ENCODE results near the gene CSPG4.
"Not testable (repeated sequence)": the region's sequence is repeated elsewhere in the genome, so short reads cannot be mapped to it uniquely, and the experiment has no call there.

Gene CSPG4

DNA sequence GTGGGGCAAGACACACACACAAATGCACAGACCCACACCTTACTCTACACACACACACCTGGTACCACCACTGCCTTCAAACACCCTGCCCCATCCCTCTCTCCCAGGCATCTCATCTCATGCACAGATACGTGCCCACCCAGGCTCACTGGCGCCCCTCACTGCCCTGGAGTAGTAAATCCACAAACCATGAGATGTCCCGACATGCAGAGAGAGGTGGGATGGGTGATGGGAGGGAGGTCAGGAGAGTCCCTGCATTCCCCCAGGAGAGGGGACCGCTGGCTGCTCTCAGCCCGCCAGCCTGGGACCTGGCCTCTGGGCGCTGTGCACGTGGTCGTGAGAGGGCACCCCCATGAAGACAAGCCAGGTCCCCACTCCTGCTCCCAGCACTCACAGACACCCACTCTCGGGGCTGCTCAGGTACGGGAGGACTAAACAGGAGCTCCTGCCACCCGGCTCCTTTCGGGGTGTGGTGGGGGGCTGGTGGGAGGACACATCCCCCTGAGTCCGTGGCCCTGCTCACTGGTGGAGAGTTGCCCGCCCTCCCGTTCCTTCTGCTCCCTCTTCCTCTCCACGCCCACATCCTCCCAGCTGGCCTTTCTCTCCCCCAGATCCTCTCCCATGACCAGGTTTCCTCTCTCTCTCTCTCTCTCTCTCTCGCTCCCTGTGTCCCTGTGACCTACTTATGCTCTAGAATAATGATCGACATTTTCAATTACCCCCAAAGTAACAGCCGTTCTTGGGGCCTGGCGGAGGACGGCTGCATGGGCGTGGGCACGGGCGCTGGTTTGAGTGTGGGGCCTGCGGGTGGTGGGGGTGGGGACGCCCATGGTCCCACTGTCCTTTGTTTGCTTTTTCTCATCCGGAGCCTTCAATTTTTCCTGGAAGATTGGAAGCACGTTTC is 18.9 kb upstream of the CSPG4 start:
- DNase-seq (ENCODE audit: extremely low spot score): no peak
- no peak for TF ChIP-seq FOXA1 (IDR thresholded peaks at IDR 0.05)
- TF ChIP-seq ARNT (IDR thresholded peaks at IDR 0.05): no peak
- TF ChIP-seq LEF1 (IDR thresholded peaks at IDR 0.05; ENCODE audit: borderline replicate concordance): no peak
- POLR2A ChIA-PET: no interaction called here
- CTCF ChIA-PET: no interaction called here

DNA sequence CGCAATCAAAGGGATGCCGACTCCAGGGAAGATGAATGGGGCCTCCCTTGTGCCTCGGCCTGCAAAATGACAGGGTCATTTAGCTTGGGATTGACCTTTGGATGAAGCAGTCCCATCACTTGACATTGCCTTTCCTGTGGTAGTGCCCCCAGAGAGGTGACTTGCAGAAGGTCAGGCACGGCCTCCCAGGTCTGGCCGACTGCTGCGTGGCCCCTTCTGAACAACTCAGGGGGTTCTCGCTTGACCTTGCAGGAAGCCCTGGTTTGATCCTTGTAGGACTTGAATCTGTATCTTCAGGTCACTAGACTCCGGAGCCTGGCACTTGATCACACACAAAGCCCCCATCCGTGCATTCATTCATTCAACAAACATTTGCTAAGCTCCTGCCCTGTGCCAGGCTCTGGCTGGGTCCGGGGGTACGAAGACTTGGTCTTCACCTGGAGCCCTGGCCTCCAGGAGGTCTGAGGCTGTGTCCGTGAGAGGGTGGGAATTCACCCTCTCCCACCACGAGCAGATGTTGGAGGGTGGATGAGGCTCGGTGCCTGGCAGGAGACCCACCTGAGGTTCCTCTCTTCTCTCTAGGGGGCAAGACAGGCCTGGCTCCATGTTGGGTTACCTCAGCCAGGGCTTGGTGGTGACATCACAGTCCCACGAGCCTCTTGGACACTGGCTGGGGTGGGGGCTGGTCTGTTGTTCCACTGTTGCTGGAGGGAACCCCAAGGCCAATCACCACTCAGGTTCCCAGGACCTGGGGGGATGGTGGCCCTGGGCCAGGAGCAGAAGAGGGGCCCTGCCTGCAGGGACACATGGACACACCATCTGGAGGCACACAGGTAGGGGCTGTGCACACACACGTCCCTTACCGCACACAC is 18.0 kb upstream of the CSPG4 start:
- POLR2A ChIA-PET; DNase-seq (ENCODE audit: extremely low spot score); CTCF ChIA-PET: not testable (repeated sequence)

DNA sequence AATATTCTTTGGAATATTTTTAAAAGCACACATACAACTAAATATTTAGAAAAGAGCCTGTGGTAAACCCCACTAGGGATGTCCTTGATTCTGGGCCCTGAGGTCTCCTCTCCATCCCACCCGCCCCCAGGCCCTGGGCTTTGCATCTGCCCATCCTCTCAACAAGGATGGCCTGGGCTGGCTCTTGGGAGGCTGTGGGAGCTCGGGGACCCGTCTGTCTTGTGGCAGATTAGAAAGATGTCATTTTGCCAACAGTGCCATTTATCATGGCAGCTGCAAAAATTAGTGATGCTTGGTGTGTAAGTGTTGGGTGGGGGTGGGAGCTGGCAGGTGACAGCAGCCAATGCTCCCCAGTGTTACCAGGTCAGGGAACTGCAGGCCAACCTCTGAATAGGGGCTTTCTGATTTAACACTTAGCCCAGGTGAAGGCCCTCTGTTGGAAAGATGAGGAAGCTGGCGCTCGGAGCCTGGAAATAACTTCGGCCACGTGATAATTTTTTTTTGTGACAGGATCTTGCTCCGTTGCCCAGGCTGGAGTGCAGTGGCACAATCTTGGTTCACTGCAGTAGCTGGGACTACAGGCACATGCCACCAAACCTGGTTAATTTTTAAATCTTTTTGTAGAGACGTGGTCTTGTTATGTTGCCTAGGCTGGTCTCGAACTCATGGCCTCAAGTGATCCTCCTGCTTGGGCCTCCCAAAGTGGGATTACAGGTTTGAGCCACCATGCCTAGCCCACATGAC is 16.9 kb upstream of the CSPG4 start:
- DNase-seq (ENCODE audit: extremely low spot score): no peak
- POLR2A ChIA-PET: no interaction called here
- TF ChIP-seq, protein P1, sequence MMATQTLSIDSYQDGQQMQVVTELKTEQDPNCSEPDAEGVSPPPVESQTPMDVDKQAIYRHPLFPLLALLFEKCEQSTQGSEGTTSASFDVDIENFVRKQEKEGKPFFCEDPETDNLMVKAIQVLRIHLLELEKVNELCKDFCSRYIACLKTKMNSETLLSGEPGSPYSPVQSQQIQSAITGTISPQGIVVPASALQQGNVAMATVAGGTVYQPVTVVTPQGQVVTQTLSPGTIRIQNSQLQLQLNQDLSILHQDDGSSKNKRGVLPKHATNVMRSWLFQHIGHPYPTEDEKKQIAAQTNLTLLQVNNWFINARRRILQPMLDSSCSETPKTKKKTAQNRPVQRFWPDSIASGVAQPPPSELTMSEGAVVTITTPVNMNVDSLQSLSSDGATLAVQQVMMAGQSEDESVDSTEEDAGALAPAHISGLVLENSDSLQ (IDR thresholded peaks at IDR 0.05): no peak
- TF ChIP-seq FOXK2 (IDR thresholded peaks at IDR 0.05) (no peak), ZNF384 (IDR thresholded peaks at IDR 0.05) (no peak), HDGF (IDR thresholded peaks at IDR 0.05; ENCODE audit: borderline replicate concordance) (no peak), L3MBTL2 (conservative IDR thresholded peaks at IDR 0.05) (no peak)
- CTCF ChIA-PET: interaction anchor here (0.7 to 2.9 kb wide), 3 partner anchors 14 to 72 kb away, joined by 3 to 20 read pairs (median 4); no protein-coding TSS in a partner anchor

DNA sequence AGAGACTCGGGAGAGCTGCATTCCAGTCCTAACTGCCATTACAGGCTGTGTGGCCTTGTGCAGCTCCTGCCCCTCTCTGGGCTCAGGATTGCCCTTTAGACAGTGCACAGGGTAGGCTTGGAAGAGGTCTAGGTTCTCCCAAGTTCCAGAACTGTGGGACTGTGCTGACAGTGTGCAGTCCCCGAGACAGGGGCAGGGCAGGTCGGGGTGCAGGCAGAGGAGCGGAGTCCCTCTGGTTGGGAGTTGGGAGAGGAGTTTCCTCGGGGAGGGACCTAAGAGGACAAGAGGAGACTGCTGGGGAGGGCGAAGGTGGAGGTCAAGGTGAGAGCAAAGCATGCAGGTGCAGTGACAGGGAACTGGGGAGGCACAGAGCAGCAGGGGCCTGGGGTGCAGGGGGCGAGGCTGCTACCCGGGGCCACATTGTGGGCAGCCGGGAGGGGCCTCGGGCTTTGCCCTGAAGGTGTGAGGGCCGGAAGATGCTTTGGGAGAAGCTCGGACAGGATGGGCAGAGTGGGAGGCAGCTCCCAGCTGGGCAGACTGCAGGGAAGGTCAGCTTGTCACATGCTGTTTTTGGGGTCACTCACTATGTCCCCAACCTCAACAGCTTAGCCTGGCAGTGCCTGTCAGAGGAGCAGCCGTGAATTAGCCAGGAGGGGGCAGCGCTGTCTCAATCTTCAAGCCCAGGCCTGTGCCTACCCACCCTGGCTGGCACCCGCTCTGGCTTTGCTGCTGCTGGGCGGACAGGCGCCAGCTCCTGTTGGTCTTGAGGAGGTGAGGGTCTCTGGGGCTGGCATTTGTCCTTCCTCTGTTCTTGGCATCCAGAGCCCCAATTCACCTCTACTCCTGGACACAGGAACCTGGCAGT is 15.4 kb upstream of the CSPG4 start:
- ChIA-PET CTCF (interaction anchor here (1.1 to 2.9 kb wide), 3 partner anchors 10 to 81 kb away, joined by 4 to 20 read pairs (median 4); no protein-coding TSS in a partner anchor), POLR2A (interaction anchor here (1.2 to 1.5 kb wide), 2 partner anchors 70 to 74 kb away, joined by 3 read pairs; no protein-coding TSS in a partner anchor)
- no peak for TF ChIP-seq HDGF (IDR thresholded peaks at IDR 0.05; ENCODE audit: borderline replicate concordance)
- no peak for TF ChIP-seq FOXA1 (IDR thresholded peaks at IDR 0.05)
- TF ChIP-seq, protein P1 (IDR thresholded peaks at IDR 0.05): no peak
- no peak for TF ChIP-seq L3MBTL2 (conservative IDR thresholded peaks at IDR 0.05)
- TF ChIP-seq FOXM1 (IDR thresholded peaks at IDR 0.05; ENCODE audit: borderline replicate concordance): no peak
- TF ChIP-seq ZNF384 (IDR thresholded peaks at IDR 0.05): no peak
- TF ChIP-seq TARDBP (IDR thresholded peaks at IDR 0.05): no peak
- no peak for TF ChIP-seq LEF1 (IDR thresholded peaks at IDR 0.05; ENCODE audit: borderline replicate concordance)
- no peak for TF ChIP-seq CTBP1 (IDR thresholded peaks at IDR 0.05; ENCODE audit: borderline replicate concordance)
- DNase-seq (ENCODE audit: extremely low spot score): peak; percentile 55

DNA sequence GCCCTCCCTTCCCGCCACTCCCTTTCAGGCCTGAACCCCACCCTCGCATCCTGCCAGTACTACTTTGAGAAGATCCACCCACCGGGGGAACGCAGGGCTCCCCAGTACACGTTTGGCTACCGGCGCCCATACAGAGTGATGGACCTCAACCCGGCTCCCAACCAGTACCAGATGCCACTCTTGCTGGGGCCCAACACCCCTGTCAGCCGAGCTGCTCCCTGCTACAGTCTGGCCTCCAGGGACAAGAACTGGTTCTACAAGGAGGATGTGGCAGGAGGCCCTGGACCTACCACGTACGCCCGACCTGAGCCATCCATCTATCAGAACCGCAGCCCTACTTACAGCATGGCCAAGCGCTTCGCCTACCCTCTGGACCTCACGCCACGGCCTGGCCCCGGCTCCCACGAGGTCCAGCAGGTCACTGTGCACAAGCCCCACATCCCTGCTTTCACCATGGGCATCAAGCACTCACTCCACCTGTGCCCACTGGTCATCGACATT is 14.4 kb upstream of the CSPG4 start:
- DNase-seq (ENCODE audit: extremely low spot score): no peak
- TF ChIP-seq ZNF384 (IDR thresholded peaks at IDR 0.05) (no peak), FOXA1 (IDR thresholded peaks at IDR 0.05) (no peak), HDGF (IDR thresholded peaks at IDR 0.05; ENCODE audit: borderline replicate concordance) (no peak), LEF1 (IDR thresholded peaks at IDR 0.05; ENCODE audit: borderline replicate concordance) (no peak), ARNT (IDR thresholded peaks at IDR 0.05) (no peak)
- TF ChIP-seq, protein P1 (IDR thresholded peaks at IDR 0.05): no peak
- ChIA-PET CTCF (interaction anchor here (1.4 to 2.9 kb wide), 2 partner anchors 74 to 82 kb away, joined by 4 to 20 read pairs; no protein-coding TSS in a partner anchor), POLR2A (interaction anchor here (1.5 kb wide), 1 partner anchor 75 kb away, joined by 3 read pairs; no protein-coding TSS in a partner anchor)

Measured in HEK293T (cell line).